Mucosa of gallbladder (tissue), 1 donor: ENCODE results near the gene RPL26. TPM values are rescaled to one million over a fixed set of nuclear protein-coding genes. Genes with fewer than 3 reads are reported as not detected.

Experiments
- DNase-seq: peaks from one replicate; pipeline ENCODE4 v3.0.0-alpha.2; 2020; ENCODE audit warnings: low spot score
- total RNA-seq: library from RNA; stranded (reverse); gene quantifications from one replicate; pipeline ENCODE4 v1.2.1, GENCODE V29; 2021
- donor health status: DM: no; HTN: no; CAD: no.

Gene RPL26
- total RNA-seq, result 1,147 TPM

- DNase-seq, result peak; percentile 98
Observed at GRCh38 chr17:8383143-8383822, at the start of gene RPL26. TSS of gene RPL26 (minus strand) at chr17:8383193. CDS start at chr17:8382310, 883 bp downstream.

GRCh38 chr17:8430966-8431365 is 48.0 kb upstream of the RPL26 start:
- DNase-seq, result peak; percentile 61

GRCh38 chr17:8426802-8427201 is 43.8 kb upstream of the RPL26 start:
- no peak for DNase-seq

GRCh38 chr17:8426094-8426720 is 43.2 kb upstream of the RPL26 start:
- no peak for DNase-seq

GRCh38 chr17:8421571-8421970 is 38.6 kb upstream of the RPL26 start:
- DNase-seq, result peak; percentile 23

GRCh38 chr17:8420041-8420934 is 37.3 kb upstream of the RPL26 start:
- peak; percentile 94 for DNase-seq

GRCh38 chr17:8419305-8419704 is 36.3 kb upstream of the RPL26 start:
- DNase-seq, result no peak

- no peak for DNase-seq
Observed at GRCh38 chr17:8418471-8418870, 35.5 kb upstream of the RPL26 start.

GRCh38 chr17:8417806-8418205 is 34.8 kb upstream of the RPL26 start:
- no peak for DNase-seq

- no peak for DNase-seq
Observed at GRCh38 chr17:8413938-8414337, 30.9 kb upstream of the RPL26 start.

GRCh38 chr17:8413328-8413727 is 30.3 kb upstream of the RPL26 start:
- no peak for DNase-seq

- DNase-seq, result no peak
Observed at GRCh38 chr17:8412089-8412488, 29.1 kb upstream of the RPL26 start.

- DNase-seq, result no peak
Observed at GRCh38 chr17:8410883-8411238, 27.9 kb upstream of the RPL26 start.

- peak; percentile 90 for DNase-seq
Observed at GRCh38 chr17:8409966-8410882, 27.2 kb upstream of the RPL26 start.

GRCh38 chr17:8408371-8408770 is 25.4 kb upstream of the RPL26 start:
- DNase-seq, result peak; percentile 62

GRCh38 chr17:8406174-8406573 is 23.2 kb upstream of the RPL26 start:
- no peak for DNase-seq

- no peak for DNase-seq
Observed at GRCh38 chr17:8405499-8406016, 22.6 kb upstream of the RPL26 start.

GRCh38 chr17:8402921-8403536 is 20.0 kb upstream of the RPL26 start:
- DNase-seq, result no peak

- no peak for DNase-seq
Observed at GRCh38 chr17:8401107-8401506, 18.1 kb upstream of the RPL26 start.

- DNase-seq, result no peak
Observed at GRCh38 chr17:8398980-8399379, 16.0 kb upstream of the RPL26 start.

GRCh38 chr17:8397636-8398035 is 14.6 kb upstream of the RPL26 start, which contains the start of gene RNF222:
TSS of gene RNF222 (minus strand) at chr17:8397827. CDS start at chr17:8393461, 4,366 bp downstream.
- DNase-seq, result no peak
